ENCODE measurements around the gene KANK2. TPM values are rescaled to one million over a fixed set of nuclear protein-coding genes. Genes with fewer than 3 reads are reported as not detected.

KANK2 gene
- total and polyA plus RNA-seq, 2 of the 8 experiments (the other 6 are each of a cell fraction or from before 2014, with no cell fraction given): 25.2 to 42.3 TPM

- no peak for TF ChIP-seq CHD7 (IDR thresholded peaks at IDR 0.05; ENCODE audit: insufficient replicate concordance, low read length)
- no peak for TF ChIP-seq NANOG (IDR thresholded peaks at IDR 0.05; ENCODE audit: insufficient read depth, low read depth, low read length, poor library complexity, severe bottlenecking)
- TF ChIP-seq KDM4A (IDR thresholded peaks at IDR 0.05; ENCODE audit: low read depth, low read length, severe bottlenecking): no peak
- TF ChIP-seq CREB1 (IDR thresholded peaks at IDR 0.05): no peak
- TF ChIP-seq SP4 (IDR thresholded peaks at IDR 0.05; ENCODE audit: low read length): no peak
- no peak for TF ChIP-seq POLR2A (IDR thresholded peaks at IDR 0.05; ENCODE audit: control extremely low read depth in 1 of 2, low read depth in 2 of 2, low read length in 2 of 2)
- TF ChIP-seq GABPA (IDR thresholded peaks at IDR 0.05; ENCODE audit: borderline replicate concordance, insufficient read depth, low read length): no peak
- TF ChIP-seq E2F6 (IDR thresholded peaks at IDR 0.05): no peak
- no peak for TF ChIP-seq TBP (IDR thresholded peaks at IDR 0.05; ENCODE audit: low read depth, low read length)
- TF ChIP-seq SIRT6 (IDR thresholded peaks at IDR 0.05; ENCODE audit: low read length): no peak
Observed at GRCh38 chr19:11200015-11200574, 2.8 kb upstream of the KANK2 start (continued).

Data from H1 (cell line).